Measurements from ENCODE around the gene DENND4C.

Gene DENND4C

GRCh38 chr9:19252174-19252884 is 21.8 kb downstream of the DENND4C start:
- Histone ChIP-seq H3K27ac (ENCODE audit: low read length) (no peak overlapping the region), H3K36me3 (ENCODE audit: insufficient read depth, low read length) (no peaks in the 10 kb centered on the region), H2AFZ (ENCODE audit: low read depth, low read length) (no peak overlapping the region), H3K79me2 (ENCODE audit: insufficient read depth, low read length) (peaks cover 81% of the 10 kb centered on the region), H3K9me3 (ENCODE audit: insufficient read depth, low read length, severe bottlenecking) (no peaks in the 10 kb centered on the region), H3K4me2 (ENCODE audit: insufficient read depth, low read length) (no peak overlapping the region), H3K9ac (ENCODE audit: low read depth, low read length) (no peak overlapping the region), H3K4me3 (ENCODE audit: low read depth in 1 of 2, low read length in 2 of 2) (no peak overlapping the region), H3K27me3 (ENCODE audit: insufficient read depth, low read length, poor library complexity) (no peaks in the 10 kb centered on the region), H3K4me1 (ENCODE audit: insufficient read depth, low read length) (no peaks in the 10 kb centered on the region), H4K20me1 (ENCODE audit: insufficient read depth, low read length) (peaks cover 38% of the 10 kb centered on the region)
- DNase-seq, result no peak
- no peak for ATAC-seq (ENCODE audit: insufficient read depth, low read depth)
- TF ChIP-seq CTCF (IDR thresholded peaks at IDR 0.05; ENCODE audit: borderline replicate concordance, extremely low read depth, low read length, poor library complexity, severe bottlenecking) (no peak), EZH2 (IDR thresholded peaks at IDR 0.05; ENCODE audit: borderline replicate concordance, low read depth, low read length, severe bottlenecking) (no peak)

- Histone ChIP-seq H3K4me2 (ENCODE audit: insufficient read depth, low read length) (no peak overlapping the region), H3K27ac (ENCODE audit: low read length) (no peak overlapping the region), H3K4me3 (ENCODE audit: low read depth in 1 of 2, low read length in 2 of 2) (no peak overlapping the region), H3K27me3 (ENCODE audit: insufficient read depth, low read length, poor library complexity) (no peaks in the 10 kb centered on the region), H4K20me1 (ENCODE audit: insufficient read depth, low read length) (peaks cover 35% of the 10 kb centered on the region), H3K36me3 (ENCODE audit: insufficient read depth, low read length) (no peaks in the 10 kb centered on the region), H3K9ac (ENCODE audit: low read depth, low read length) (no peak overlapping the region), H3K9me3 (ENCODE audit: insufficient read depth, low read length, severe bottlenecking) (no peaks in the 10 kb centered on the region), H3K4me1 (ENCODE audit: insufficient read depth, low read length) (no peaks in the 10 kb centered on the region), H3K79me2 (ENCODE audit: insufficient read depth, low read length) (peaks cover 81% of the 10 kb centered on the region), H2AFZ (ENCODE audit: low read depth, low read length) (no peak overlapping the region)
- TF ChIP-seq CTCF (IDR thresholded peaks at IDR 0.05; ENCODE audit: borderline replicate concordance, extremely low read depth, low read length, poor library complexity, severe bottlenecking), result no peak
- TF ChIP-seq EZH2 (IDR thresholded peaks at IDR 0.05; ENCODE audit: borderline replicate concordance, low read depth, low read length, severe bottlenecking), result no peak
- DNase-seq, result no peak
- no peak for ATAC-seq (ENCODE audit: insufficient read depth, low read depth)
Observed at GRCh38 chr9:19252885-19253219, 22.4 kb downstream of the DENND4C start.

GRCh38 chr9:19255112-19255511 is 24.6 kb downstream of the DENND4C start:
- Histone ChIP-seq H3K27me3 (ENCODE audit: insufficient read depth, low read length, poor library complexity) (no peaks in the 10 kb centered on the region), H3K27ac (ENCODE audit: low read length) (no peak overlapping the region), H2AFZ (ENCODE audit: low read depth, low read length) (no peak overlapping the region), H3K9ac (ENCODE audit: low read depth, low read length) (no peak overlapping the region), H3K4me2 (ENCODE audit: insufficient read depth, low read length) (no peak overlapping the region), H3K79me2 (ENCODE audit: insufficient read depth, low read length) (peaks cover 79% of the 10 kb centered on the region), H3K4me1 (ENCODE audit: insufficient read depth, low read length) (no peaks in the 10 kb centered on the region), H3K4me3 (ENCODE audit: low read depth in 1 of 2, low read length in 2 of 2) (no peak overlapping the region), H3K9me3 (ENCODE audit: insufficient read depth, low read length, severe bottlenecking) (no peaks in the 10 kb centered on the region), H4K20me1 (ENCODE audit: insufficient read depth, low read length) (peaks cover 32% of the 10 kb centered on the region), H3K36me3 (ENCODE audit: insufficient read depth, low read length) (no peaks in the 10 kb centered on the region)
- ATAC-seq (ENCODE audit: insufficient read depth, low read depth), result no peak
- TF ChIP-seq CTCF (IDR thresholded peaks at IDR 0.05; ENCODE audit: borderline replicate concordance, extremely low read depth, low read length, poor library complexity, severe bottlenecking) (no peak), EZH2 (IDR thresholded peaks at IDR 0.05; ENCODE audit: borderline replicate concordance, low read depth, low read length, severe bottlenecking) (no peak)
- no peak for DNase-seq

Measured in DND-41 (cell line).